Effector memory CD4-positive, alpha-beta T cell (primary cell): ENCODE data around the gene CRYGA.

ENCODE experiments used
- DNase-seq, 3 donors: peaks; one replicate each; pipeline ENCODE4 v3.0.0-alpha.2; 2020
- H3K27ac ChIP-seq: 2 replicates; pipeline ENCODE4 v1.7.0; 2013; ENCODE audit warnings: mild to moderate bottlenecking, low read length, moderate library complexity; ENCODE audit not compliant: insufficient read depth, poor library complexity, severe bottlenecking
- H3K27me3 ChIP-seq: replicated peaks from 2 replicates; pipeline ENCODE4 v1.7.0; 2013; ENCODE audit warnings: mild to moderate bottlenecking, low read length; ENCODE audit not compliant: insufficient read depth, control insufficient read depth, poor library complexity, severe bottlenecking
- H3K36me3 ChIP-seq: 2 replicates; pipeline ENCODE4 v1.7.0; 2013; ENCODE audit warnings: mild to moderate bottlenecking, low read length, moderate library complexity; ENCODE audit not compliant: control insufficient read depth, insufficient read depth
- H3K4me1 ChIP-seq: 2 replicates; pipeline ENCODE4 v1.7.0; 2013; ENCODE audit warnings: low read length, mild to moderate bottlenecking; ENCODE audit not compliant: control insufficient read depth, insufficient read depth, poor library complexity, severe bottlenecking
- H3K4me3 ChIP-seq: 2 replicates; pipeline ENCODE4 v1.7.0; 2013; ENCODE audit warnings: low read length, low read depth, mild to moderate bottlenecking; ENCODE audit not compliant: insufficient read depth, poor library complexity, severe bottlenecking
- H3K9me3 ChIP-seq: 2 replicates; pipeline ENCODE4 v1.7.0; 2013; ENCODE audit warnings: mild to moderate bottlenecking, low read length, moderate library complexity; ENCODE audit not compliant: control insufficient read depth

The CRYGA gene

GRCh38 chr2:208164951-208165755 is 1.8 kb upstream of the CRYGA start:
- Histone ChIP-seq H3K9me3 (no peaks in the 10 kb centered on the region), H3K36me3 (no peaks in the 10 kb centered on the region), H3K4me1 (no peaks in the 10 kb centered on the region), H3K27me3 (no peaks in the 10 kb centered on the region), H3K4me3 (no peak overlapping the region), H3K27ac (no peak overlapping the region)
- no peak for DNase-seq

DNA sequence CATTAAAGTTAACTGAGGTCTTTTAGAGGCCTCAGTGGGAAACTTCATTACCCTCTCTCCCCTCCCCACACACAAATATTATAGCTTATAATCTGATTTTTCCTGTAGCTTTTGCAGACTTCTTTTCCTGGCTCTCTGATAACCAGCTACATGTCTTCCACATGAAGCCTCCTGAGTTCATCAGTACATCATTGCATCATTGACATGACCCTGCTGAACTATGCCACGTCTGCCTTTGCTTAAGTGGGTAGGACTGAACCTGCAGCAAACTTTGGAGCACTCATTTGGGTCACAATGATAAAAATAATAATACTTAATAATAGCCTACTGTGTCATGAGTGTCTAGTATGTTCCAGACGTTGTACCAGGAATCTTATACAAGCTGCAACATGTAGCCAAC is 7.0 kb downstream of the CRYGA start:
- Histone ChIP-seq H3K27ac (no peak overlapping the region), H3K36me3 (no peaks in the 10 kb centered on the region), H3K4me3 (no peak overlapping the region), H3K9me3 (no peaks in the 10 kb centered on the region), H3K4me1 (no peaks in the 10 kb centered on the region), H3K27me3 (no peaks in the 10 kb centered on the region)
- DNase-seq: no peak

DNA sequence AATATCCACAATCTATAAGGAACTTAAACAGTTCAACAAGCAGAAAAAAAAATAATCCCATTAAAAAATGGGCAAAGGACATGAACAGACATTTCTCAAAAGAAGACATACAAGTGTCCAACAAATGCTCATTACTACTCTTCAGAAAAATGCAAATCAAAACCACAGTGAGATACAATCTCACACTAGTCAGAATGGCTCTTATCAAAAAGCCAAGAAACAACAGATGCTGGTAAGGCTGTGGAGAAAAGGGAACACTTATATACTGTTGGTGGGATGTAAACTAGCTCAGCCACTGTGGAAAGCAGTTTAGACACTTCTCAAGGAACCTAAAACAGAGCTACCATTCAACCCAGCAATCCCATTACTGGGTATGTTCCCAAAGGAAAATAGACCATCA is 10.2 kb downstream of the CRYGA start:
- Histone ChIP-seq H3K4me3 (no peak overlapping the region), H3K9me3 (no peaks in the 10 kb centered on the region), H3K27ac (no peak overlapping the region), H3K36me3 (no peaks in the 10 kb centered on the region), H3K27me3 (no peaks in the 10 kb centered on the region), H3K4me1 (no peaks in the 10 kb centered on the region)
- no peak for DNase-seq

- H3K9me3 ChIP-seq: no peaks in the 10 kb centered on the region
- H3K4me3 ChIP-seq: no peak overlapping the region
- H3K27me3 ChIP-seq: no peaks in the 10 kb centered on the region
Observed at GRCh38 chr2:208150956-208151355, 12.4 kb downstream of the CRYGA start.

GRCh38 chr2:208150094-208150493 is 13.3 kb downstream of the CRYGA start:
- Histone ChIP-seq H3K27me3 (no peaks in the 10 kb centered on the region), H3K27ac (no peak overlapping the region), H3K36me3 (no peaks in the 10 kb centered on the region), H3K9me3 (no peaks in the 10 kb centered on the region), H3K4me1 (no peaks in the 10 kb centered on the region), H3K4me3 (no peak overlapping the region)
- DNase-seq: no peak

More at GRCh38 chr2:208150956-208151355, 12.4 kb downstream of the CRYGA start:
- DNase-seq: no peak
- Histone ChIP-seq H3K27ac (no peak overlapping the region), H3K36me3 (no peaks in the 10 kb centered on the region), H3K4me1 (no peaks in the 10 kb centered on the region)

- no peaks in the 10 kb centered on the region for H3K27me3 ChIP-seq
- no peaks in the 10 kb centered on the region for H3K36me3 ChIP-seq
- DNase-seq: no peak
- H3K9me3 ChIP-seq: no peaks in the 10 kb centered on the region
- H3K27ac ChIP-seq: no peak overlapping the region
- no peaks in the 10 kb centered on the region for H3K4me1 ChIP-seq
- H3K4me3 ChIP-seq: no peak overlapping the region
Observed at GRCh38 chr2:208148803-208149202, 14.6 kb downstream of the CRYGA start.

DNA sequence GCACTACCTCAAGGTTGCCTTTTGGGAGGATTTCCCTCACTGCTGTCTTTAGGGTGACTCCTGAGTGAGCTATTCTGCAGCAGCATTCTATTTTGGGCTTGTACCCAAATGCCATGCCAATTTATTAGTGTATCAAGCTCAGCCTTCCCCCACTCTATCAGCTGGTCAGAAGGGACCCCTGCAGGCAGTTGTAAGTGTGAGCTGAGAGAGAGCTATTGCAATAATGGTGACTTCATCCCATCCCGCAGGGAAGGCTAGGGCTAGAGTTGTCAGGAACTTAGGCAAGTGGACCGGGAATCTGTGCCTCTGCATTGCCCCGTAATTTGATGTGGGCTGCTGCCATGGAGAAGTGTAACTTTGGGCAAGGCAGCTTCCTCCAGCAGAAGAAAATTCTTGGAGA is 15.6 kb downstream of the CRYGA start:
- no peak overlapping the region for H3K4me3 ChIP-seq
- no peak for DNase-seq
- H3K9me3 ChIP-seq: no peaks in the 10 kb centered on the region
- H3K36me3 ChIP-seq: no peaks in the 10 kb centered on the region
- no peak overlapping the region for H3K27ac ChIP-seq
- H3K27me3 ChIP-seq: no peaks in the 10 kb centered on the region
- no peaks in the 10 kb centered on the region for H3K4me1 ChIP-seq

DNA sequence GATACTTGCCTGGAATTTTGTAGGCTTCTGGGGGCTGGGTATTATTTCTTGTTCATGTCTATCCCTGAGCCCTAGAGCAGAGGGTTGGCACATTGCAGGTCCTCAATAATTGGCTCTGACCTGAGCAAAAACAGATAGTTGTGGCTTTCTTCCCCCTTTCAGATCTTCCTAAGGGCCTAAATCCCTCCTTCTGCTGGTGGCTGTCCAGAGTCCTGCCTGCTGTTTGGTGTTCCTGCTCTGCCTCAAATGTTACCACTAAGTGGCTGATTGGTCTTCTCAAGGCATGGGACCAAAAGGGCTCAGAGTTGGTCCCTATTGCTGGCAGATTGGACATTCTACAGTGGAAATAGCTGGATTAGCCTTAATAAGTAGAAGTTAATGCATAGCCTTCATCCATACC is 16.4 kb downstream of the CRYGA start:
- H3K4me3 ChIP-seq: no peak overlapping the region
- no peaks in the 10 kb centered on the region for H3K36me3 ChIP-seq
- no peaks in the 10 kb centered on the region for H3K27me3 ChIP-seq
- no peak overlapping the region for H3K27ac ChIP-seq
- H3K9me3 ChIP-seq: no peaks in the 10 kb centered on the region
- DNase-seq: no peak
- no peaks in the 10 kb centered on the region for H3K4me1 ChIP-seq

GRCh38 chr2:208146006-208146405 is 17.4 kb downstream of the CRYGA start, which contains the start of gene CRYGB:
Gene CRYGB, minus strand, starts transcription at chr2:208146158. Its CDS starts 38 bp downstream, at chr2:208146120.
- H3K36me3 ChIP-seq: no peaks in the 10 kb centered on the region
- no peaks in the 10 kb centered on the region for H3K27me3 ChIP-seq
- no peaks in the 10 kb centered on the region for H3K9me3 ChIP-seq
- H3K4me3 ChIP-seq: no peak within 1 kb of the TSS
- DNase-seq: no peak
- H3K27ac ChIP-seq: no peak within 1 kb of the TSS
- no peaks in the 10 kb centered on the region for H3K4me1 ChIP-seq

GRCh38 chr2:208142925-208143799 is 20.2 kb downstream of the CRYGA start:
- Histone ChIP-seq H3K4me3 (no peak overlapping the region), H3K4me1 (no peaks in the 10 kb centered on the region), H3K27ac (no peak overlapping the region), H3K9me3 (no peaks in the 10 kb centered on the region), H3K36me3 (no peaks in the 10 kb centered on the region), H3K27me3 (no peaks in the 10 kb centered on the region)
- no peak for DNase-seq
